ENCODE measurements around the gene WDR36. TPM values are rescaled to one million over a fixed set of nuclear protein-coding genes. Genes with fewer than 3 reads are reported as not detected.

Gene WDR36
- total RNA-seq, 1 experiment from 2014 or later: 53.6 TPM

DNA sequence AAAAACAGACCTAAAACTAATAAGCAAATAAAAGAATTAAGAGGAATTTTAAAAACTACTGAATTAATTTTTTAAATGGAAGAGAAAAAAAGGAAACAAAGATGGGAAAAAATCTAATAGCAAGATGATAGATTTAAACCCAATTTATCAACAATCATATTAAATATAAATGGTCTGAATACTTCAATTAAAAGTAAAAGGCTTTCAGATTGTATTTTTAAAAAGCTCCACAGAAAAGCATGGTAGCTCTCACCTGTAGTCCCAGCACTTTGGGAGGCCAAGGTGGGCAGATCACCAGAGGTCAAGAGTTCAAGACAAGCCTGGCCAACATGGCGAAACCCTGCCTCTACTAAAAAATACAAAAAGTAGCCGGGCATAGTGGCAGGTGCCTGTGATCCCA is 32.0 kb upstream of the WDR36 start (continued):
- TF ChIP-seq, protein P1, sequence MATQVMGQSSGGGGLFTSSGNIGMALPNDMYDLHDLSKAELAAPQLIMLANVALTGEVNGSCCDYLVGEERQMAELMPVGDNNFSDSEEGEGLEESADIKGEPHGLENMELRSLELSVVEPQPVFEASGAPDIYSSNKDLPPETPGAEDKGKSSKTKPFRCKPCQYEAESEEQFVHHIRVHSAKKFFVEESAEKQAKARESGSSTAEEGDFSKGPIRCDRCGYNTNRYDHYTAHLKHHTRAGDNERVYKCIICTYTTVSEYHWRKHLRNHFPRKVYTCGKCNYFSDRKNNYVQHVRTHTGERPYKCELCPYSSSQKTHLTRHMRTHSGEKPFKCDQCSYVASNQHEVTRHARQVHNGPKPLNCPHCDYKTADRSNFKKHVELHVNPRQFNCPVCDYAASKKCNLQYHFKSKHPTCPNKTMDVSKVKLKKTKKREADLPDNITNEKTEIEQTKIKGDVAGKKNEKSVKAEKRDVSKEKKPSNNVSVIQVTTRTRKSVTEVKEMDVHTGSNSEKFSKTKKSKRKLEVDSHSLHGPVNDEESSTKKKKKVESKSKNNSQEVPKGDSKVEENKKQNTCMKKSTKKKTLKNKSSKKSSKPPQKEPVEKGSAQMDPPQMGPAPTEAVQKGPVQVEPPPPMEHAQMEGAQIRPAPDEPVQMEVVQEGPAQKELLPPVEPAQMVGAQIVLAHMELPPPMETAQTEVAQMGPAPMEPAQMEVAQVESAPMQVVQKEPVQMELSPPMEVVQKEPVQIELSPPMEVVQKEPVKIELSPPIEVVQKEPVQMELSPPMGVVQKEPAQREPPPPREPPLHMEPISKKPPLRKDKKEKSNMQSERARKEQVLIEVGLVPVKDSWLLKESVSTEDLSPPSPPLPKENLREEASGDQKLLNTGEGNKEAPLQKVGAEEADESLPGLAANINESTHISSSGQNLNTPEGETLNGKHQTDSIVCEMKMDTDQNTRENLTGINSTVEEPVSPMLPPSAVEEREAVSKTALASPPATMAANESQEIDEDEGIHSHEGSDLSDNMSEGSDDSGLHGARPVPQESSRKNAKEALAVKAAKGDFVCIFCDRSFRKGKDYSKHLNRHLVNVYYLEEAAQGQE (IDR thresholded peaks at IDR 0.05; ENCODE audit: low read depth): no peak
- TF ChIP-seq EZH2phosphoT487 (IDR thresholded peaks at IDR 0.05; ENCODE audit: borderline replicate concordance): no peak
- no peak for TF ChIP-seq ZNF274 (IDR thresholded peaks at IDR 0.05; ENCODE audit: low read depth, low read length)

DNA sequence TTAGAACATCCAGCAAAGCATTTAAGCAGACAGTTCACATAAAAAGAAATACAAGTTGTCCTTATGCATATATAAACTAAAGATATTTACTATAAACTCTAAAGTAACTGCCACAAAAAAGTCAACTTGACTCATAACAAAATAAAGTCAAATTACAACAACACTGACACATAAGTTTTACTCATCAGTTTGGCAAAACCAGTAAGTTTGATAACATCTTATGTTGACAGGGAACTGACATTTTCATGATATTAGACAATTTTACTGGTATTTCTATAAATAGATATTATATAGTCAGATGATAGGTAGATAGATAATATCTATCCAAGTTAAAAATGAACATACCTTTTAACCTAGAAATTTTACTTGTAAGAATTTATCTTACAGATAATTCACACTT is 30.5 kb upstream of the WDR36 start:
- Histone ChIP-seq H3K36me3 (ENCODE audit: control insufficient read depth in 1 of 2, insufficient read depth in 2 of 2, low read length in 2 of 2) (no peaks in the 10 kb centered on the region), H3K4me2 (ENCODE audit: low read length) (no peak overlapping the region), H3K9me2 (ENCODE audit: insufficient read depth) (no peaks in the 10 kb centered on the region), H3K4me1 (ENCODE audit: control insufficient read depth in 1 of 2, insufficient read depth in 2 of 2, low read length in 2 of 2) (no peaks in the 10 kb centered on the region), H3K9ac (ENCODE audit: low read length) (no peak overlapping the region), H3K27ac (ENCODE audit: low read depth, low read length) (no peak overlapping the region), H2AFZ (ENCODE audit: low read depth, low read length, poor library complexity, severe bottlenecking) (no peak overlapping the region), H3K79me2 (ENCODE audit: insufficient read depth, low read length) (no peaks in the 10 kb centered on the region), H3K9me3 (ENCODE audit: control insufficient read depth in 1 of 2, insufficient read depth in 1 of 2, low read depth in 1 of 2, low read length in 2 of 2) (no peaks in the 10 kb centered on the region), H3K4me3 (replicated peaks in 1 of 2; ENCODE audit: low read depth in 1 of 2, low read length in 2 of 2) (no peak overlapping the region), H4K20me1 (ENCODE audit: insufficient read depth) (no peaks in the 10 kb centered on the region), H3K27me3 (ENCODE audit: insufficient read depth, low read length) (peaks cover 5% of the 10 kb centered on the region)
- ChIA-PET POLR2A (no interaction called here), CTCF (no interaction called here), RAD21 (ENCODE audit: low non-redundant PET in 1 of 2, low total read pairs in 2 of 2, uncharacterized antibody in 2 of 2, unreplicated experiment in 2 of 2) (no interaction called here)
- no peak for ATAC-seq
- intact Hi-C loops (cut with micrococcal nuclease): no loop called here
- TF ChIP-seq, protein P2, sequence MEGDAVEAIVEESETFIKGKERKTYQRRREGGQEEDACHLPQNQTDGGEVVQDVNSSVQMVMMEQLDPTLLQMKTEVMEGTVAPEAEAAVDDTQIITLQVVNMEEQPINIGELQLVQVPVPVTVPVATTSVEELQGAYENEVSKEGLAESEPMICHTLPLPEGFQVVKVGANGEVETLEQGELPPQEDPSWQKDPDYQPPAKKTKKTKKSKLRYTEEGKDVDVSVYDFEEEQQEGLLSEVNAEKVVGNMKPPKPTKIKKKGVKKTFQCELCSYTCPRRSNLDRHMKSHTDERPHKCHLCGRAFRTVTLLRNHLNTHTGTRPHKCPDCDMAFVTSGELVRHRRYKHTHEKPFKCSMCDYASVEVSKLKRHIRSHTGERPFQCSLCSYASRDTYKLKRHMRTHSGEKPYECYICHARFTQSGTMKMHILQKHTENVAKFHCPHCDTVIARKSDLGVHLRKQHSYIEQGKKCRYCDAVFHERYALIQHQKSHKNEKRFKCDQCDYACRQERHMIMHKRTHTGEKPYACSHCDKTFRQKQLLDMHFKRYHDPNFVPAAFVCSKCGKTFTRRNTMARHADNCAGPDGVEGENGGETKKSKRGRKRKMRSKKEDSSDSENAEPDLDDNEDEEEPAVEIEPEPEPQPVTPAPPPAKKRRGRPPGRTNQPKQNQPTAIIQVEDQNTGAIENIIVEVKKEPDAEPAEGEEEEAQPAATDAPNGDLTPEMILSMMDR (IDR thresholded peaks at IDR 0.05 in 2 of 3, conservative IDR thresholded peaks at IDR 0.05 in 1 of 3; ENCODE audit: borderline replicate concordance in 1 of 3, insufficient read depth in 1 of 3, low read depth in 2 of 3, low read length in 2 of 3): no peak
- TF ChIP-seq CBX3 (IDR thresholded peaks at IDR 0.05; ENCODE audit: low read depth) (no peak), ZNF274 (IDR thresholded peaks at IDR 0.05; ENCODE audit: low read depth, low read length) (no peak), TCF7L2 (IDR thresholded peaks at IDR 0.05; ENCODE audit: borderline replicate concordance, extremely low read depth, insufficient read depth, insufficient read length) (no peak), FOSL1 (IDR thresholded peaks at IDR 0.05; ENCODE audit: low read depth) (no peak), ELF1 (IDR thresholded peaks at IDR 0.05; ENCODE audit: borderline replicate concordance, low read depth) (no peak)
- TF ChIP-seq, protein P3, sequence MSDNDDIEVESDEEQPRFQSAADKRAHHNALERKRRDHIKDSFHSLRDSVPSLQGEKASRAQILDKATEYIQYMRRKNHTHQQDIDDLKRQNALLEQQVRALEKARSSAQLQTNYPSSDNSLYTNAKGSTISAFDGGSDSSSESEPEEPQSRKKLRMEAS (IDR thresholded peaks at IDR 0.05): no peak
- TF ChIP-seq, protein P4, sequence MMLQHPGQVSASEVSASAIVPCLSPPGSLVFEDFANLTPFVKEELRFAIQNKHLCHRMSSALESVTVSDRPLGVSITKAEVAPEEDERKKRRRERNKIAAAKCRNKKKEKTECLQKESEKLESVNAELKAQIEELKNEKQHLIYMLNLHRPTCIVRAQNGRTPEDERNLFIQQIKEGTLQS (IDR thresholded peaks at IDR 0.05): no peak
- BruUV-seq (replicated peaks): no TSS peak
- no peak for DNase-seq (ENCODE audit: low read depth, low spot score)
